NCI-H2196 treated with DMSO at 0.1 percent for 48 hours (cell line): ENCODE results near the gene TUBA4B.
A peak's percentile ranks its signal among the peaks of the same experiment; 100 is the strongest.

Source experiments
- DNase-seq: peaks from one replicate; lab custom pipeline; 2025; ENCODE audit not compliant: unreplicated experiment; lab: John Stamatoyannopoulos, UW

TUBA4B gene

GRCh38 chr2:219289537-219290361 lies 36.7 kb downstream of the TUBA4B start:
- no peak for DNase-seq

DNA sequence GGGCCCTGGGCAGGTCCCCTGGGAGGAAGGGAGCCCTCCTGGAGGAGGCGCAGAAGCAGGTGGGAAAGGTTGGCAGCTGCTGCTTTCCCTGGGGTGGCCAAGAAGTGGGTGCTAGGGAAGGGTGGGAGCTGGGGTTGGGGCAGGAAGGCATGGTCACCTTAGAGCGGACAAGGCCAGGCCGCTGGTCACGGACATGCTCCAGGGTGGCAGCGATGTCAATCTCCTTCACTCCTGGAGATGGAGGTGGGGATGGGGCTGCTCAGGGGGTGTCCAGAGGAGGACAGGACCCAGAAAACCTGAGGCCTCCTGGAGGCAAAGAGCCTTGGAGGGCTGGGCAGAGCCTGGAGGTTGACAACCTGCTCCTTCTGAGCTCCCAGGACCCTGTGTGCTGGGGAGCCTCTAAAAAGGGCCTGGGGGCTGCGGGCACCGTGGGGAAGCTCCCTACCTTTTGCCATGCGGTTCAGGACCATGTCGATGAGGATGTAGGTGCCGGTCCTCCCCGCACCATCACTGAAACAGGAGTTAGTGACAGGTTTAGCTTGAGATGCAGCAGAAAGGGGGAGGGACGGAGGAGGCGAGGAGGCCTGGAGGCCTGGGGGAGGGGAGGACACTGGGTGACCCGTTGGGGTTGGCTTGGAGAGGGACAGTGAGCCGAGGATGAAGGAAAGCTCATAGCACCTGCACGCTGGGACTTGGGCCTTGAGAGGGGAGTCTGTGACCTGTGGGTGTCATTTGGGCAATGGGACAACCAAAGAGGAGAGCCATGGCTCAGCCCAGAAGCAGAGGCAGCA lies 37.5 kb downstream of the TUBA4B start:
- no peak for DNase-seq

GRCh38 chr2:219291394-219291793 lies 38.4 kb downstream of the TUBA4B start:
- DNase-seq = no peak

DNA sequence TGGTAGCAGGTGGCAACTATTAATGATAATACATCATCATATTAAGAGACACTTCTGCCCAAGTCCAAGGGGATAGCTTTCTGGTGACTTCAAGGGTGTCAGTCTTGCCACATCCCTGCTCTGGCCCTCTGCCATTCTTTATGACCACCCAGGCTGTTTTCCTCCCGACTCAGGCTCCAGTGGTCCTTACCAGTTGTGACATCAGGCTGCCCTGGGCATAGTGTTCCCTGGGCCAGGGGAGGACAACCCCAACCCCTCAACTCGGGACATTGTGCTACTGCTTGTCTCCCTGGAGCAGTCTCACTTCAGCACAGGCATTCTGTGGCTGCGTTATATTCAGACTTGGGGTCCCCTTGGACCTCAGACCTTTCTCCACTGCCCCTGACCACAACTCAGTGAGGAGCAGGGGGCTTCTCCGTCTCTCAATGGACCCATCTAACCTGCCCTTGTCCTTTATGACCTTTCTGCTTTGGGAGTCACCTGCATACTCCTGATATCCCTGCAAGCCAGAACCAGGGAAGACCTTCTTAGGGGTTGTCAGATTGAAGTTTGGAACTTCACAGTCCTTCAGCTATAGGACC lies 39.0 kb downstream of the TUBA4B start:
- no peak for DNase-seq

DNA sequence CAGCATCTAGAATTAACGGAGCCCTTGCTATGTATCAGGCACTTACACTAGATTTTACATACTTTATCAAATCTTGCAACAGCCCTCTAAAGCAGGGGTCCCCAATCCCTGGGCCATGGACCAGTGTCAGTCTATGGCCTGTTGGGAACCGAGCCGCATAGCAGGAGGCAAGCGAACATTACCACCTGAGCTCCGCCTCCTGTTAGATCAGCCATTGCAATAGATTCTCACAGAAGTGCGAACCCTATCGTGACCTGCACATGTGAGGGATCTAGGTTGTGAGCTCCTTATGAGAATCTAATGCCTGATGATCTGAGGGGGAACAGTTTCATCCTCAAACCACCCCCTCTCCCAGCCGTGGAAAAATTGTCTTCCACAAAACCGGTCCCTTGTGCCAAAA lies 39.6 kb downstream of the TUBA4B start:
- DNase-seq = no peak

- no peak for DNase-seq
These were observed 40.7 kb downstream of the TUBA4B start for GRCh38 chr2:219293736-219294231.

DNA sequence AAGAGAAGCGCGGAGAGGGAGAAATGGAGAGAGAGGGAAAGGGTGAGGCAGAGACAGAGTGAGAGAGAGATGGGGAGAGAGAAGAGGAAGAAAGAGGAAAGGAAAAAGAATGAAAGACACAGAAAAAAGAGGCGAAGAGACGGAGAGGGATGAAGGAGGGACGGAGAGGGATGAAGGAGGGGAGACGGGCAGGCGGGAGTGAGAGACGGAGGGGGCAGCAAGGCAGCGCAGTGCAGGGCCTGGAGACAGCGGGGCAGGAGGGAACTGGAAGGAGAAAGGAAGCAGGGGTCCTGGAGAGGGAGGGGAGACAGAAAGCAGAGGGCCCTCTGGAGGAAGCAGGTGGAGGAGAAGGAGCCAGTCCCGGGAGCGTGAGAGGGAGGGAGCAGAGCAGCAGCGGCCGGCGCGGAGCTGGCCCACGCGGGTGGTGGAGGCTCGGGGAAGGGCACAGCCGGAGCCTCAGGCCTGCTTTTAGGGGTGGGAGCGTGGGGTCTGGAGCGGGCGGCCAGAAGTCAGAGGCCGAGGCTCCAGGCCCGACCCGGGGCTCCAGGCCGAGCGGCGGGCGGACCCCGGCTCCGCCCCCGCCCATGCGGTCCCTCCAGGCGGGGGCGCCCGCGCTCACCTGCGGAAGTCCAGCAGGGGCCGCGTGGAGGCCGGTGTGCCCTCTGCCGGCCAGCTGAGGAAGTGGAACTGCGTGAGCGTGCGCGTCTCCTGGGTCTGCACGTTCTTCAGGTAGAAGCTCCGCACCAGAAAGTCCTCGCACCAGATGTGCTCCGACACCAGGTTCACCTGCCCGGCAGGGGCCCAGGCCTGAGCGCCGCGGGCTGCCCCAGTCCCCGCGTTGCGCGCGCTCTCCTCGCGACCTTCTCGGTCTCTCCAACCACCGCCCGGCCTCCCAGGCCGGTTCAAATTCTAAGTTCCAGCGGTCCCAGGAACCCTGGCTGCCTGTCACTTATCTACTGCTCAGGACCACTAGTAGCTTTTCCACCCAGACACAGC lies 41.6 kb downstream of the TUBA4B start:
- peak; percentile 75 for DNase-seq

DNA sequence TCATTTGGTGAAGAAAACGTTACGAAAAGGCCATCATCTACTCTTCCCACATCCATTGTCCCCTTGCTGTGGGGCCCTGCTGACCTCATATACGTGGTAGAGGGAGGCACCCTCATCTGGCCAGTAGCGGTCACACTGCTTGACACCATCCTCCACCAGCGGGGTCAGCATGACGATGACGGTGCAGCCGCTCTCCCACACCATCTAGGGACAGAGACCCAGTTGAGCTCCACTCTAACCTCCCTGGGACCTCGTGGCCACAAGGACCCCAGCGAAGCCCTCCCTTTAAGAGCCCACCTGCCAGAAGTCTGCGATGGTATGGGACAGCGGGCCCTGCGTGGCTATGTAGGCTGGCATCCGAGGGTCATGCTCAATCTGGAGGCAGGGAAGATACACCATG lies 43.1 kb downstream of the TUBA4B start:
- no peak for DNase-seq

- no peak for DNase-seq
These were observed 43.8 kb downstream of the TUBA4B start for GRCh38 chr2:219296631-219297391.

GRCh38 chr2:219297766-219298456 lies 44.9 kb downstream of the TUBA4B start:
- DNase-seq = no peak

DNA sequence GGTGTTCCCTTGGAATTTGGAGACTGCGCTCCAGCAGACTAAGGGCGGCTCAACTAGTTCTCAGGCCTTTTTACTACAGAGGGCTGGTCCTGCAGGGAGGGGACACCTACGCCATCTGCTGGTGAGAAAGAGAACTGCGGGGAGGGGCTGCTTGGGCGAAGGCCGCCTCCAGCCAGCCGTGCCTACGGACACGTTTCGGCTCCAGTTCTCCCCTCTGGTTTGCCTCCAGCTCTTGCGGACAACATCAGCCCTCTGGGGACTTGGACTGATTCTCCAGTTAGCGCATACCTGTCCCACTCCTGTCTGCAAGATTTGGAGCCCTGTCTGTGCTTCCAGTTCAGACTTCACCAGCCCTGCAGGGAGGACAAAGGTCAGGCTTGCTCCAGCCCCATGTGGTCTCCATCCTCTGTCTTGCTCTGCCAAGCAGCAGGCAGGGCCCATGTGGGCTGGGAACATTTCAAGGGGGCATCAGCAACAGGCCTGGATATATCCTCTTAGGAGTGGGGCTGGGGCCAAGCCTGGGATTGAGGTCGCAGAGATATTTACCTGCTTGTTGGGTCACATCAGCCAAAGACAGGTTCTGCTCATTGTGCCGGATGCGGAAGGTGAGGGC lies 45.8 kb downstream of the TUBA4B start:
- peak; percentile 72 for DNase-seq

DNA sequence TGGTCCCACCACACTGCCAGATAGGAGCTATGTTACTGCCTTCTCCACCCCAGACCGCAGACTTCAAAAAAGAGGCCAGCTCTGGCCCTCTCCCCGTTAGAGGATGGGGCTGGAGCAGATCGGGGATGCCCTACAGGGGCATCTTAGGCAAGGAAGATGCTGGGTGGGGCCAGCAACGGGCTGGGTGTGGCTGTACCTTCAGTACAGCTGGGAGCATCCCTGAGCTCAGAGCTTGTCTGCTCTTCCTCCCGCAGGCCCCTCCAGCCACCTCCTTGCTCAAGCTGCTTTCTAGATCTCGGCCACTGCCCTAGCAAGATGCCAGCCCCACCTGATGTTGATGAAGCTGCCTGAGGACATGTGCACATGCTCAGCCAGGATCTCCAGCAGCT lies 46.3 kb downstream of the TUBA4B start:
- no peak for DNase-seq

DNA sequence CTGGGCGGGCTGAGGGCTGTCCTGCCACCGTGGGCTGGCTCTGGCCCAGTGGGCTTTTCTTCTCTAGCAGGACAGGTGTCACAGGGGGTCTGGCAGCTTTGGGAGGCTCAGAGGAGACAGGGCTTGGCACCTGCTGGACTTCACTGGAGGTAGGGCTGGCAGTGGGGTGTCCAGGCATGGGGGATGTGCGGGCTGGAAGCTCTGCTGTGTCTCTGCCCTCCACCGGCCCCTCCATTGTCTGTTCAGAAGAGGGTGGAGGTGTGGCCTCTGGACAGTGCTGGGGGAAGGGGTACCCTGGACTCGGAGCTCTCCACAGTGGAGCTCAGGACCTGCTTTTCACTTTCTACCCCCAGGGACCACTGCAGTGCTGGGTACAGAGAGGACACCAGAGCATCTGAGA lies 47.0 kb downstream of the TUBA4B start:
- no peak for DNase-seq

- no peak for DNase-seq
These were observed 49.4 kb downstream of the TUBA4B start for GRCh38 chr2:219302412-219302968.

- DNase-seq = no peak
These were observed 51.2 kb downstream of the TUBA4B start for GRCh38 chr2:219304223-219304622.

DNA sequence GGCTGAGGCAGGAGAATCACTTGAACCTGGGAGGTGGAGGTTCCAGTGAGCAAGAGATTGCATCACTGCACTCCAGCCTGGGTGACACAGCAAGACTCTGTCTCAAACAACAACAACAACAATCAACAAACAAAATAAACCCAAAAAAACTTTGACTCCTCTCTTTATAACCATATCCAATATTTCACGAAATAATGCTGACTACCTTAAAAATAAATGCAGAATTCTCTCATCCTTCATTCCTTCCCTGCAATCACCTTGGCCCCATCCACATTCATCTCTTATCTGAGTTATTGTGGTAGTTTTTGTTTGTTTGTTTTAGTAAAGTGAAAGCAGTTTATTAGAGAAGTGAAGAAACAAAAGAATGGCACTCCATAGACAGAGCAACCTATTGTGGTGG lies 53.0 kb downstream of the TUBA4B start:
- no peak for DNase-seq

GRCh38 chr2:219308142-219309101 lies 55.4 kb downstream of the TUBA4B start:
- DNase-seq = no peak
